ENCODE measurements around the gene TNNT2. TPM values are rescaled to one million over a fixed set of nuclear protein-coding genes. Genes with fewer than 3 reads are reported as not detected.

The TNNT2 gene
- total RNA-seq, 1 donor from 2014 or later = 0.88 TPM

- no peak for DNase-seq (ENCODE audit: extremely low read depth, low read depth, low spot score)
Observed at GRCh38 chr1:201404055-201404454, 26.6 kb upstream of the TNNT2 start.

- DNase-seq (ENCODE audit: extremely low read depth, low read depth, low spot score) = no peak
Observed at GRCh38 chr1:201403359-201403758, 25.9 kb upstream of the TNNT2 start.

- DNase-seq (ENCODE audit: extremely low read depth, low read depth, low spot score) = no peak
Observed at GRCh38 chr1:201401700-201402099, 24.2 kb upstream of the TNNT2 start.

- DNase-seq (ENCODE audit: extremely low read depth, low read depth, low spot score) = no peak
Observed at GRCh38 chr1:201400852-201401230, 23.4 kb upstream of the TNNT2 start.

GRCh38 chr1:201400212-201400851 lies 22.9 kb upstream of the TNNT2 start:
- no peak for DNase-seq (ENCODE audit: extremely low read depth, low read depth, low spot score)

GRCh38 chr1:201399352-201400126 lies 22.1 kb upstream of the TNNT2 start:
- no peak for DNase-seq (ENCODE audit: extremely low read depth, low read depth, low spot score)

- DNase-seq (ENCODE audit: extremely low read depth, low read depth, low spot score) = no peak
Observed at GRCh38 chr1:201399018-201399351, 21.5 kb upstream of the TNNT2 start, which contains the start of gene LAD1. Gene LAD1 (minus strand): TSS chr1:201399324. CDS start chr1:201399306, 18 bp downstream.

GRCh38 chr1:201397675-201398074 lies 20.2 kb upstream of the TNNT2 start:
- no peak for DNase-seq (ENCODE audit: extremely low read depth, low read depth, low spot score)

- DNase-seq (ENCODE audit: extremely low read depth, low read depth, low spot score) = no peak
Observed at GRCh38 chr1:201396861-201397464, 19.5 kb upstream of the TNNT2 start.

GRCh38 chr1:201395936-201396335 lies 18.5 kb upstream of the TNNT2 start:
- no peak for DNase-seq (ENCODE audit: extremely low read depth, low read depth, low spot score)

- DNase-seq (ENCODE audit: extremely low read depth, low read depth, low spot score) = no peak
Observed at GRCh38 chr1:201394591-201394990, 17.1 kb upstream of the TNNT2 start.

- DNase-seq (ENCODE audit: extremely low read depth, low read depth, low spot score) = no peak
Observed at GRCh38 chr1:201393076-201393475, 15.6 kb upstream of the TNNT2 start.

GRCh38 chr1:201391651-201392511 lies 14.4 kb upstream of the TNNT2 start:
- DNase-seq (ENCODE audit: extremely low read depth, low read depth, low spot score) = no peak

GRCh38 chr1:201391225-201391624 lies 13.7 kb upstream of the TNNT2 start:
- DNase-seq (ENCODE audit: extremely low read depth, low read depth, low spot score) = no peak

GRCh38 chr1:201389051-201389450 lies 11.6 kb upstream of the TNNT2 start:
- no peak for DNase-seq (ENCODE audit: extremely low read depth, low read depth, low spot score)

GRCh38 chr1:201386208-201386607 lies 8.7 kb upstream of the TNNT2 start:
- no peak for DNase-seq (ENCODE audit: extremely low read depth, low read depth, low spot score)

GRCh38 chr1:201385299-201385891 lies 7.9 kb upstream of the TNNT2 start:
- no peak for DNase-seq (ENCODE audit: extremely low read depth, low read depth, low spot score)

- DNase-seq (ENCODE audit: extremely low read depth, low read depth, low spot score) = no peak
Observed at GRCh38 chr1:201384406-201384782, 6.9 kb upstream of the TNNT2 start.

GRCh38 chr1:201383647-201384405 lies 6.3 kb upstream of the TNNT2 start:
- no peak for DNase-seq (ENCODE audit: extremely low read depth, low read depth, low spot score)

- no peak for DNase-seq (ENCODE audit: extremely low read depth, low read depth, low spot score)
Observed at GRCh38 chr1:201381130-201381529, 3.6 kb upstream of the TNNT2 start.

All from glomerular endothelial cell (primary cell).